Gastrocnemius medialis (tissue), 4 donors: ENCODE results near the gene KCTD10. TPM values are rescaled to one million over a fixed set of nuclear protein-coding genes. Genes with fewer than 3 reads are reported as not detected.

Experiments
- ATAC-seq, 2 donors: fragments of 150-250 bp; one replicate each; pipeline ENCODE4 v1.9.1; 2016
- DNase-seq, 2 donors: peaks; one replicate each; pipeline ENCODE4 v3.0.0-alpha.2; 2019
- H3K27ac ChIP-seq, 4 donors: fragments of 200-600 bp; sonication (generic); 1 replicate in 1 of 4; 2 replicates in 3 of 4; pipeline ENCODE4 v1.5.1; 2016 to 2018; ENCODE audit warnings: mild to moderate bottlenecking in 2 of 4, moderate library complexity in 1 of 4
- H3K27me3 ChIP-seq, 3 donors: fragments of 200-600 bp; sonication (generic) in 2 of 3; 1 replicate in 1 of 3; 2 replicates in 2 of 3; pipeline versions ENCODE4 v1.5.1 to v1.6.0; 2016 to 2019; ENCODE audit warnings: mild to moderate bottlenecking in 1 of 3, moderate library complexity in 1 of 3
- H3K36me3 ChIP-seq, 2 donors: fragments of 200-600 bp; sonication (generic) in 1 of 2; one replicate each; pipeline ENCODE4 v1.5.1; 2017 to 2018
- H3K4me1 ChIP-seq, 2 donors: fragments of 200-600 bp; sonication (generic) in 1 of 2; one replicate each; pipeline ENCODE4 v1.5.1; 2016 to 2017; ENCODE audit warnings: mild to moderate bottlenecking in 2 of 2
- H3K4me3 ChIP-seq, 4 donors: fragments of 200-600 bp; sonication (generic) in 3 of 4; 1 replicate in 1 of 4; 2 replicates in 3 of 4; pipeline ENCODE4 v1.5.1; 2016 to 2019; ENCODE audit warnings: mild to moderate bottlenecking in 2 of 4
- H3K9me3 ChIP-seq, 3 donors: fragments of 200-600 bp; sonication (generic) in 2 of 3; 1 replicate in 1 of 3; 2 replicates in 2 of 3; pipeline ENCODE4 v1.5.1; 2016 to 2019
- POLR2A ChIP-seq, 2 donors: fragments of 450-650 bp; IDR thresholded peaks; one replicate each; pipeline ENCODE4 v1.6.1; 2017; ENCODE audit warnings: antibody characterized with exemption in 2 of 2, mild to moderate bottlenecking in 2 of 2, moderate library complexity in 2 of 2
- in situ Hi-C, 4 donors: fragments of 200-750 bp; cut with MboI; loops; one replicate each; pipeline versions ENCODE4 v1.15.0 to v1.8.0; 2017; ENCODE audit warnings: low sequenced_read_pairs in 4 of 4
- intact Hi-C: fragments of 100-400 bp; cut with DNase I; formaldehyde crosslinking; loops from one replicate; pipeline ENCODE4 v1.15.1; 2023; ENCODE audit warnings: low total_unique reads
- total RNA-seq, 4 donors: library from RNA; depleted of rRNA; stranded (reverse); fragments of >200 nt; gene quantifications; one replicate each; pipeline versions ENCODE4 v1.1.0 to v1.2.3, GENCODE V29; 2016
- TF ChIP-seq, protein P1 (sequence below), 5 experiments: fragments of 450-650 bp in 3 of 5; fragments of 200-600 bp in 2 of 5; sonication (generic) in 2 of 5; IDR thresholded peaks in 4 of 5; conservative IDR thresholded peaks in 1 of 5; 1 replicate in 4 of 5; 2 replicates in 1 of 5; pipeline ENCODE4 v1.5.1; 2016 to 2019; ENCODE audit warnings: antibody characterized with exemption in 5 of 5, mild to moderate bottlenecking in 3 of 5, moderate library complexity in 3 of 5

Gene KCTD10, protein sequence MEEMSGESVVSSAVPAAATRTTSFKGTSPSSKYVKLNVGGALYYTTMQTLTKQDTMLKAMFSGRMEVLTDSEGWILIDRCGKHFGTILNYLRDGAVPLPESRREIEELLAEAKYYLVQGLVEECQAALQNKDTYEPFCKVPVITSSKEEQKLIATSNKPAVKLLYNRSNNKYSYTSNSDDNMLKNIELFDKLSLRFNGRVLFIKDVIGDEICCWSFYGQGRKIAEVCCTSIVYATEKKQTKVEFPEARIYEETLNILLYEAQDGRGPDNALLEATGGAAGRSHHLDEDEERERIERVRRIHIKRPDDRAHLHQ
- 10 to 100 TPM in 3 of 4 donors, 1 to 10 TPM in 1; 7.5 to 14.8 (median 10.6) TPM for total RNA-seq

DNA sequence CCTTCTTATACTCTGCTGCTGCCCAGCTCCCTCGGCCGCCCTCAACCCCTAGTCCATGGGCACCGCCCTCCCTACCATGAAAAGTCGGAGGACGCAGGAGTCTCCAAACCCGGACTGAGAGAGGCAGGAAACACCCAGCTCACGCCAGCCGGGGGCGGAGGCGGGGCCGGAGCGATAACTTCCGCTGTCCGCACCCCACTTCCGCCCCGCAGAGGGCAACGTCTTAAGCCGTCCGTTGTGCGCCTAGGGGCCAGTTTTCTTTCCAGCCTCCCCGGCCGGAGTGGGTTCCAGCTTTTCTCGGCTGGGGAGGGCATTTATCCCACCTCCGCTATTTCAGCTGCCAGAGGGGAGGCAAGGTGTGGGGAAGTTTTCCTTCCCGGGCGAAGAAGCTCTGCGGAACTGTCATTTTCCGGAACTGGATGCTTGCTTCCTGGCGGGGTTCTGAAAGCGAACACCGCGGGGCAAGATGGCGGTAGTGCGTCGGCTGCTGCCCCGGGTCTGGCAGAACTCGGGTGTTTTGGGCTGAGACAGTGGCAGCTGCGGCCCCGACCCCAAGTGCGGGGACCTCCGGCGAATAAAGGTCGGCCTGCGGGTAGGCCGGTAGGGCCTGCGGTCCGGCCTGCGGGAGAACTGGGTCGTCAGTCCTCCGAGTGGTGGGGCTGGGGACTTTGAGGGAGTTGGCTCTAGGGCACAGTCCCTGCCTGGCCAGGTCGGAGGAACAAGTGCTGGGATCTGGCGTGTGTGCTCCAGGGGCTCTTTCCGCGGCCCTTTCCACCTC, at the start of gene KCTD10, which contains the start of gene UBE3B:
KCTD10 (minus strand) TSS at position 116 of the 778 bp plus-strand sequence; CDS start at position 78, 38 bp downstream.
UBE3B (plus strand) TSS at position 450 of the 778 bp plus-strand sequence. CDS start 5,918 bp downstream, outside the sequence.
- H3K27ac ChIP-seq, result peak within 1 kb of the TSS; percentile 97 to 99 (median 98)
- ATAC-seq (peak; percentile 94 to 95), DNase-seq (peak; percentile 73 to 81)
- H3K4me3 ChIP-seq, result peak within 1 kb of the TSS; percentile 70 to 96 (median 87)
- H3K4me1 ChIP-seq, result peaks cover 26 to 33% of the 10 kb centered on the region in 2 donors
- no peaks in the 10 kb centered on the region for H3K27me3 ChIP-seq
- intact Hi-C loops, result loop anchor here (2.0 kb wide), 1 partner anchor 45 kb away; no protein-coding TSS in a partner anchor
- peaks cover 0 to 4% of the 10 kb centered on the region in 2 donors for H3K36me3 ChIP-seq
- in situ Hi-C loops, result loop anchor here in 2 of 4 donors (5.0 to 10.0 kb wide), 2 partner anchors 45 to 53 kb away; no protein-coding TSS in a partner anchor
- TF ChIP-seq, protein P1, sequence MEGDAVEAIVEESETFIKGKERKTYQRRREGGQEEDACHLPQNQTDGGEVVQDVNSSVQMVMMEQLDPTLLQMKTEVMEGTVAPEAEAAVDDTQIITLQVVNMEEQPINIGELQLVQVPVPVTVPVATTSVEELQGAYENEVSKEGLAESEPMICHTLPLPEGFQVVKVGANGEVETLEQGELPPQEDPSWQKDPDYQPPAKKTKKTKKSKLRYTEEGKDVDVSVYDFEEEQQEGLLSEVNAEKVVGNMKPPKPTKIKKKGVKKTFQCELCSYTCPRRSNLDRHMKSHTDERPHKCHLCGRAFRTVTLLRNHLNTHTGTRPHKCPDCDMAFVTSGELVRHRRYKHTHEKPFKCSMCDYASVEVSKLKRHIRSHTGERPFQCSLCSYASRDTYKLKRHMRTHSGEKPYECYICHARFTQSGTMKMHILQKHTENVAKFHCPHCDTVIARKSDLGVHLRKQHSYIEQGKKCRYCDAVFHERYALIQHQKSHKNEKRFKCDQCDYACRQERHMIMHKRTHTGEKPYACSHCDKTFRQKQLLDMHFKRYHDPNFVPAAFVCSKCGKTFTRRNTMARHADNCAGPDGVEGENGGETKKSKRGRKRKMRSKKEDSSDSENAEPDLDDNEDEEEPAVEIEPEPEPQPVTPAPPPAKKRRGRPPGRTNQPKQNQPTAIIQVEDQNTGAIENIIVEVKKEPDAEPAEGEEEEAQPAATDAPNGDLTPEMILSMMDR (IDR thresholded peaks at IDR 0.05 in 4 of 5, conservative IDR thresholded peaks at IDR 0.05 in 1 of 5), result peak in 3 of 5 experiments; percentile 27 to 35 (median 27)
- peak; percentile 49 to 54 for TF ChIP-seq POLR2A (IDR thresholded peaks at IDR 0.05)
- no peaks in the 10 kb centered on the region for H3K9me3 ChIP-seq

DNA sequence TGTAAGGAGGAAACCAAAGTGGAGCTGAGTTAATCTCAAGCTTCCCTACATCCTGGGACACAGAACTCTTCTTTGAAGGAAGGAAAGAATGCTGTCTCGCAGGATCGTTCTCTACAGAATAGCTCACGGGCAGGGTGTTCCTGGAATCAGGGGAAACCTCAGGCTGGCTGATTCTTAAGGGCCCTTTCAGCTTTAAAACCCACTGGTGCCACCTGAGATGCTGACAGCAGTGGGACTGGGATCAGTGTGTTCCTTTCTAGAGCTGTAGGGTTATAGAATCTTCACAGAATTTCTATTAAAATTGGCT, 48.1 kb upstream of the KCTD10 start:
- in situ Hi-C loops, result loop anchor here in 2 of 4 donors (10.0 kb wide), 1 partner anchor 250 kb away; no protein-coding TSS in a partner anchor
- ATAC-seq (no peak), DNase-seq (no peak)
- Histone ChIP-seq H3K4me3 (no peak overlapping the region), H3K4me1 (no peaks in the 10 kb centered on the region), H3K36me3 (peaks cover 0 to 97% of the 10 kb centered on the region in 2 donors), H3K9me3 (no peaks in the 10 kb centered on the region), H3K27me3 (no peaks in the 10 kb centered on the region), H3K27ac (no peak overlapping the region)
- intact Hi-C loops, result no loop called here
- no peak for TF ChIP-seq POLR2A (IDR thresholded peaks at IDR 0.05)
- TF ChIP-seq, protein P1 (IDR thresholded peaks at IDR 0.05 in 4 of 5, conservative IDR thresholded peaks at IDR 0.05 in 1 of 5), result no peak

DNA sequence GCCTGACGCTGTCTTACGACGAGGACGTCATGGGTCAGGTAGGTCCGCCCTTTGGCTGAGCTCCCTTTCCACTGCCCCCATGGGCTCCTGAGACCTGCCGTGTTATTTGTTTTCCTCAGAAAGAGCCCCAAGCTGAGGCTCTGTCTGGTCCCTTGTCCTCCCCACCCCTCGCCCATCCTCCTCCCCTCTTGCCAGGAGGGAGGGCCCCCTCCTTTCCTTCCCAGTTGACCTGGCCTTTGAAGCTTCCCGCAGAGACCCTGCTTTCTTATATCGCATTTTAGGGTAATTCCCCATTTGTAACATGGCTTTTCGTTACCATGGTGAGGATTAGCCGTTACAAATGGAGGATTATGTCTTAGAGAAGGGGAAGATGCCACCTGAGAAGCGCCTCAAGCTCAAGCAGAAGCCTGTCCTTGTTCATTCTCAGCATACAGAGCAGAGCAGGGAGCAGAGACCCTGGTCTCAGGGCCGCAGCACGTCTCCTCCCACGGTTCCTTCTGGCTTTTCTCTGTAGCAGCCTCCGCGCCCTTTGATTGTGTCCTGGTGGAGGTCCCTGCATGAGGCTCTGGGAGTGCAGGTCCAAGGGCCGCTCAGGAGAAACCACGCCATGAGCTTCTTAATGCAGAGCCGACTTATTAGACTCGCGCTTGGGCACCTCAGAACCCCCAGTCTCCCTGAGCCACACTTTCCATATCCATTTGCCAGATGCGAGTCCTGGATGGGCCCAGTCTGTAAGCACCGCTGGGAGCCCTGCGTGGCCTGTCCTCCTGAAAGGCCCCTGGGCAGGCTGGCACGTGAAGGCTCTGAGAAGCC, 47.6 kb upstream of the KCTD10 start:
- Histone ChIP-seq H3K27ac (no peak overlapping the region), H3K4me1 (no peaks in the 10 kb centered on the region), H3K4me3 (no peak overlapping the region), H3K9me3 (no peaks in the 10 kb centered on the region), H3K27me3 (no peaks in the 10 kb centered on the region), H3K36me3 (peaks cover 0 to 97% of the 10 kb centered on the region in 2 donors)
- ATAC-seq, result no peak
- DNase-seq, result no peak
- TF ChIP-seq POLR2A (IDR thresholded peaks at IDR 0.05), result no peak
- TF ChIP-seq, protein P1 (IDR thresholded peaks at IDR 0.05 in 4 of 5, conservative IDR thresholded peaks at IDR 0.05 in 1 of 5), result no peak
- intact Hi-C loops, result no loop called here
- in situ Hi-C loops, result loop anchor here in 2 of 4 donors (10.0 kb wide), 1 partner anchor 250 kb away; no protein-coding TSS in a partner anchor

DNA sequence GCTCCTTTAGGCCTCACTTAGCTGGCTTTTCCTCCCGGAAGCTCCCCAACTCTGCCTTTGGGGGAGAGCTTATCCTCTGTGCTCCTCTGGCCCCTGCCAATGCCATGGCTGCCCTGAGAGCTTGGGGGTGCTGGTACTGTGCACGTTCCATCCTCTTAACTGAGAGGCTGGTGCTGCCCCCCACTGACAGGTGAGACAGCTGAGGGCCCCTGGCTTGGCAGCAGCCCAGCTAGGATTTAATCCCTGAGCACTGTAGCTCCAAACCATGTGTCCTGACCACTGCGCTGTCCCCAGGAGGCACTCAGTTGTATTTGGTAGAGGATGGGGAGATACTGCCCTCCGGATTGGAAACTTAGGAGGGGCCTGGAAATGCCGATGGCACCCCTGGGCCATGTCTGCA, 46.4 kb upstream of the KCTD10 start:
- H3K36me3 ChIP-seq, result peaks cover 0 to 96% of the 10 kb centered on the region in 2 donors
- intact Hi-C loops, result no loop called here
- no peak overlapping the region for H3K4me3 ChIP-seq
- in situ Hi-C loops, result loop anchor here in 2 of 4 donors (10.0 kb wide), 1 partner anchor 251 kb away; no protein-coding TSS in a partner anchor
- no peaks in the 10 kb centered on the region for H3K9me3 ChIP-seq
- TF ChIP-seq, protein P1 (IDR thresholded peaks at IDR 0.05 in 4 of 5, conservative IDR thresholded peaks at IDR 0.05 in 1 of 5), result no peak
- TF ChIP-seq POLR2A (IDR thresholded peaks at IDR 0.05), result no peak
- peaks cover 0 to 7% of the 10 kb centered on the region in 2 donors for H3K4me1 ChIP-seq
- H3K27me3 ChIP-seq, result no peaks in the 10 kb centered on the region
- no peak overlapping the region for H3K27ac ChIP-seq
- DNase-seq (no peak), ATAC-seq (no peak)
